Measurements from ENCODE around the gene MAGI3.
"Not testable (repeated sequence)": the region's sequence is repeated elsewhere in the genome, so short reads cannot be mapped to it uniquely, and the experiment has no call there.

Gene MAGI3

GRCh38 chr1:113557187-113557586 lies 166.9 kb downstream of the MAGI3 start:
- in situ Hi-C loops (cut with HindIII; ENCODE audit: low sequenced_read_pairs): no loop called here
- TF ChIP-seq, protein P1, sequence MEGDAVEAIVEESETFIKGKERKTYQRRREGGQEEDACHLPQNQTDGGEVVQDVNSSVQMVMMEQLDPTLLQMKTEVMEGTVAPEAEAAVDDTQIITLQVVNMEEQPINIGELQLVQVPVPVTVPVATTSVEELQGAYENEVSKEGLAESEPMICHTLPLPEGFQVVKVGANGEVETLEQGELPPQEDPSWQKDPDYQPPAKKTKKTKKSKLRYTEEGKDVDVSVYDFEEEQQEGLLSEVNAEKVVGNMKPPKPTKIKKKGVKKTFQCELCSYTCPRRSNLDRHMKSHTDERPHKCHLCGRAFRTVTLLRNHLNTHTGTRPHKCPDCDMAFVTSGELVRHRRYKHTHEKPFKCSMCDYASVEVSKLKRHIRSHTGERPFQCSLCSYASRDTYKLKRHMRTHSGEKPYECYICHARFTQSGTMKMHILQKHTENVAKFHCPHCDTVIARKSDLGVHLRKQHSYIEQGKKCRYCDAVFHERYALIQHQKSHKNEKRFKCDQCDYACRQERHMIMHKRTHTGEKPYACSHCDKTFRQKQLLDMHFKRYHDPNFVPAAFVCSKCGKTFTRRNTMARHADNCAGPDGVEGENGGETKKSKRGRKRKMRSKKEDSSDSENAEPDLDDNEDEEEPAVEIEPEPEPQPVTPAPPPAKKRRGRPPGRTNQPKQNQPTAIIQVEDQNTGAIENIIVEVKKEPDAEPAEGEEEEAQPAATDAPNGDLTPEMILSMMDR (IDR thresholded peaks at IDR 0.05; ENCODE audit: low read depth, low read length): no peak
- no peak overlapping the region for H3K4me3 ChIP-seq (ENCODE audit: low read depth, low read length)
- no peak for DNase-seq (ENCODE audit: low read depth, low spot score)

DNA sequence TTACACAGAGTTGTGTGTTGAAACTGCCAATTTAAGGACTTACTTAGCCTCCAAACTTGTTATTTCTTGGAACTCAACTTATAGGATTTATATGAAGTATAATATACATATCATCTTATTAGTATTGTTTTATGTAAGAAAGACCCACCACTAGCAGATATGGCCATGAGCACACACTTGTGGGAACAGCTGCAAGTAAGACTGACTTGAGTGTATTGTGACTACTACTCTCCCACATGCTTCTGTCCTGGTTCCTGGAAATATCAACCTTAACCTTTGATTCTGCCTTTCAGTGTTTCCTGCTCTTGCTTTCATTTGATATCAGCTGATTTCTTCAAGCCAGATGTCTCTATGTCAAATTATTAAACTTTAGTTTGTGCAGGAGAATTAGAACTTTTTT lies 175.3 kb downstream of the MAGI3 start:
- H3K4me3 ChIP-seq (ENCODE audit: low read depth, low read length): no peak overlapping the region
- in situ Hi-C loops (cut with HindIII; ENCODE audit: low sequenced_read_pairs): no loop called here
- no peak for DNase-seq (ENCODE audit: low read depth, low spot score)
- TF ChIP-seq, protein P1 (IDR thresholded peaks at IDR 0.05; ENCODE audit: low read depth, low read length): no peak

GRCh38 chr1:113567427-113567826 lies 177.1 kb downstream of the MAGI3 start:
- TF ChIP-seq, protein P1 (IDR thresholded peaks at IDR 0.05; ENCODE audit: low read depth, low read length): no peak
- no peak for DNase-seq (ENCODE audit: low read depth, low spot score)
- in situ Hi-C loops (cut with HindIII; ENCODE audit: low sequenced_read_pairs): no loop called here

DNA sequence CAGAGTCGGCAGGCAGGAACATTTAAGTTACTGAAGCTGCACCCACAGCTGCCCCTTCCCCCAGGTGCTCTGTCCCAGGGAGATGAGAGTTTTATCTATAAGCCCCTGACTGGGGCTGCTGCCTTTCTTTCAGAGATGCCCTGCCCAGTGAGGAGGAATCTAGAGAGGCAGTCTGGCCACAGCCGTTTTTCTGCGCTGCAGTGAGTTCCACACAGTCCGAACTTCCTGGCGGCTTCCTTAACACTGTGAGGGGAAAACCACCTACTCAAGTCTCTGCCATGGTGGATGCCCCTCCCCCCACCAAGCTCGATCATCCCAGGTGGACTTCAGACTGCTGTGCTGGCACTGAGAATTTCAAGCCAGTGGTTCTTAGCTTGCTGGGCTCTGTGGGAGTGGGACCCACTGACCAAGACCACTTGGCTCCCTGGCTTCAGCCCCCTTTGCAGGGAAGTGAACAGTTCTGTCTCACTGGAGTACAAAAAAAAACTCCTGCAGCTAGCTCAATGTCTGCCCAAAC lies 185.5 kb downstream of the MAGI3 start:
- DNase-seq (ENCODE audit: low read depth, low spot score); H3K4me3 ChIP-seq (ENCODE audit: low read depth, low read length); in situ Hi-C loops (cut with HindIII; ENCODE audit: low sequenced_read_pairs): not testable (repeated sequence)

More at GRCh38 chr1:113567427-113567826, 177.1 kb downstream of the MAGI3 start:
- H3K4me3 ChIP-seq (ENCODE audit: low read depth, low read length): no peak overlapping the region

- in situ Hi-C loops (cut with HindIII; ENCODE audit: low sequenced_read_pairs): no loop called here
- H3K4me3 ChIP-seq (ENCODE audit: low read depth, low read length): no peak overlapping the region
- DNase-seq (ENCODE audit: low read depth, low spot score): no peak
- TF ChIP-seq, protein P1 (IDR thresholded peaks at IDR 0.05; ENCODE audit: low read depth, low read length): no peak
Measured at GRCh38 chr1:113576271-113576670, 186.0 kb downstream of the MAGI3 start.

- in situ Hi-C loops (cut with HindIII; ENCODE audit: low sequenced_read_pairs): no loop called here
- DNase-seq (ENCODE audit: low read depth, low spot score): no peak
- no peak overlapping the region for H3K4me3 ChIP-seq (ENCODE audit: low read depth, low read length)
- TF ChIP-seq, protein P1 (IDR thresholded peaks at IDR 0.05; ENCODE audit: low read depth, low read length): no peak
Measured at GRCh38 chr1:113579256-113580018, 189.1 kb downstream of the MAGI3 start.

GRCh38 chr1:113581323-113581722 lies 191.0 kb downstream of the MAGI3 start:
- in situ Hi-C loops (cut with HindIII; ENCODE audit: low sequenced_read_pairs): no loop called here
- H3K4me3 ChIP-seq (ENCODE audit: low read depth, low read length): no peak overlapping the region
- TF ChIP-seq, protein P1 (IDR thresholded peaks at IDR 0.05; ENCODE audit: low read depth, low read length): no peak
- no peak for DNase-seq (ENCODE audit: low read depth, low spot score)
